H1 (cell line): ENCODE data around the gene CT47B1.

Experiments used
- EZH2 ChIP-seq: fragments of 200-600 bp; sonication (generic); IDR thresholded peaks from 2 replicates; pipeline ENCODE4 v1.7.1; 2012; ENCODE audit warnings: low read depth, mild to moderate bottlenecking, moderate library complexity, low read length, inconsistent platforms; ENCODE audit not compliant: severe bottlenecking
- POLR2A ChIP-seq, 2 experiments: IDR thresholded peaks; 1 replicate in 1 of 2; 2 replicates in 1 of 2; pipeline ENCODE4 v1.6.1; 2011; ENCODE audit warnings: low read depth in 2 of 2, low read length in 2 of 2, mild to moderate bottlenecking in 2 of 2; ENCODE audit errors: control extremely low read depth in 1 of 2
- POLR2AphosphoS5 ChIP-seq: IDR thresholded peaks from 2 replicates; pipeline ENCODE4 v1.6.1; 2011; ENCODE audit warnings: low read depth, low read length
- TF ChIP-seq, protein P1 (sequence below): IDR thresholded peaks from 2 replicates; pipeline ENCODE4 v1.6.1; 2011; ENCODE audit warnings: low read depth, mild to moderate bottlenecking, low read length; ENCODE audit not compliant: insufficient read depth

- TF ChIP-seq, protein P1, sequence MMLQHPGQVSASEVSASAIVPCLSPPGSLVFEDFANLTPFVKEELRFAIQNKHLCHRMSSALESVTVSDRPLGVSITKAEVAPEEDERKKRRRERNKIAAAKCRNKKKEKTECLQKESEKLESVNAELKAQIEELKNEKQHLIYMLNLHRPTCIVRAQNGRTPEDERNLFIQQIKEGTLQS, result no peak
- TF ChIP-seq POLR2AphosphoS5 (no peak), EZH2 (no peak), POLR2A (IDR thresholded peaks at IDR 0.05; ENCODE audit: control extremely low read depth in 1 of 2, low read depth in 2 of 2, low read length in 2 of 2) (no peak)
These were observed 748 bp downstream of the CT47B1 start for GRCh38 chrX:120874678-120875557.
